ENCODE measurements around the gene LGALS1.

Gene LGALS1

DNA sequence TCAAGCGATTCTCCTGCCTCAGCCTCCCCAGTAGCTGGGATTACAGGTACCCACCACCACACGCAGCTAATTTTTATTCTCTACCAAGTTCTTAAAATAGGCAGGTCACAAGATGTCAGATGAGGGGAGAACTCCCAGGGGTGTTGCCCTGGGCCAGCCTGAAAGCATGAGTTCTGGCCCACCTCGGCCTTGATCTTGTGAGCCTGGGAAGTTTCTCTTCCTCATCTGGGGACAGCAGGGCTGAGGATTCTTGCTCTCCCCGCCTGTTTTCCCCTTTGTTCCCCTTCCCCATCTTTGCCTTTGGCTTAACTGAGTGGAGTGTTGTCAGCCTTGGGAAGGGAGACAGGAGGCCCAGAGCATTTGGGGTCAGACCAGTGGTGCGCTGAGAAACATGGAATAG lies 13.4 kb upstream of the LGALS1 start:
- DNase-seq (ENCODE audit: low read depth): no peak

- DNase-seq (ENCODE audit: low read depth): no peak
Observed at GRCh38 chr22:37663521-37664140, 11.8 kb upstream of the LGALS1 start.

GRCh38 chr22:37664249-37665101 lies 11.0 kb upstream of the LGALS1 start:
- no peak for DNase-seq (ENCODE audit: low read depth)

DNA sequence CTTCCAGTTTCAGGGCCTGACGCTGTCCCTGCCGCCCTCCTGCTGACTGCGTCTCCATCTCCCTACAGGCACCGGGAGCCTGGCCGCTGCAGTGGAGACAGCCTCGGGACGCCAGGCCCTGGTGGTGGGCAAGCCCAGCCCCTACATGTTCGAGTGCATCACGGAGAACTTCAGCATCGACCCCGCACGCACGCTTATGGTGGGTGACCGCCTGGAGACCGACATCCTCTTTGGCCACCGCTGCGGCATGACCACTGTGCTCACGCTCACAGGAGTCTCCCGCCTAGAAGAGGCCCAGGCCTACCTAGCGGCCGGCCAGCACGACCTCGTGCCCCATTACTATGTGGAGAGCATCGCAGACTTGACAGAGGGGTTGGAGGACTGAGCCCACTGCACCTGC lies 9.9 kb upstream of the LGALS1 start:
- DNase-seq (ENCODE audit: low read depth): no peak

DNA sequence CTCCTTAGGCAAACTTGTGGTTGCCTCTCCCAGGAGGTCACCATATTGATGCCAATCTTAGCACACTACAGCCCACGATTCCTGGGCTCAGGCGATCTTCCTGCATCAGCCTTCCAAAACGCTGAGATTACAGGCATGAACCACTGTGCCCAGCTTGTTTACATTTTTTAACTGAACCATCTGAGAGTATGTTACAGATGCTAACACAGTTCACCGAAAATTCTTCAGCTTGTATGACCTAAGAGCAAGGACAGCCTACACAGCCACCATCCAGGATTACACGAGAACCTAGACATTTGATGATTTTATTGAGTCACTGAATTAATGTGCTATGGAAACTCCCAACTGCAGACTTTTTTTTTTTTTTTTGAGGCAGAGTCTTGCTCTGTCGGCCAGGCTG lies 5.8 kb upstream of the LGALS1 start:
- DNase-seq (ENCODE audit: low read depth): no peak

GRCh38 chr22:37672206-37672919 lies 3.1 kb upstream of the LGALS1 start:
- DNase-seq (ENCODE audit: low read depth): no peak

GRCh38 chr22:37672920-37673455 lies 2.4 kb upstream of the LGALS1 start:
- no peak for DNase-seq (ENCODE audit: low read depth)

DNA sequence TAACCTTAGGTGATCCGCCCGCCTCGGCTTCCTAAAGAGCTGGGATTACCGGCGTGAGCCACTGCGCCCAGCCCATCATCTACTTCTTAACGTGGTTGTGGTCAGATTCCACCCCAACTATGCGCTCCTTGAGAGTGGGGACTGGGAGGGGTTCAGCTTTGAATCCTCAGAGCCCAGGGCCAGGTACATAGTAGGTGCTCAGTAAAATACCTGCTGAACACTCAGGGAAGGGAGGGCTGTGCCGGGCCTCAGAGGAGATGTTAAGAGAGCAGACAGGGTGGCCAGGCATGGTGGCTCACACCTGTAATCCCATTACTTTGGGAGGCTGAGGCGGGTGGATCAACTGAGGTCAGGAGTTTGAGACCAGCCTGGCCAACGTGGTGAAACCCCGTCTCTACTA lies 1.2 kb upstream of the LGALS1 start:
- DNase-seq (ENCODE audit: low read depth): no peak

- DNase-seq (ENCODE audit: low read depth): no peak
Observed at GRCh38 chr22:37675930-37676735, 697 bp downstream of the LGALS1 start.

DNA sequence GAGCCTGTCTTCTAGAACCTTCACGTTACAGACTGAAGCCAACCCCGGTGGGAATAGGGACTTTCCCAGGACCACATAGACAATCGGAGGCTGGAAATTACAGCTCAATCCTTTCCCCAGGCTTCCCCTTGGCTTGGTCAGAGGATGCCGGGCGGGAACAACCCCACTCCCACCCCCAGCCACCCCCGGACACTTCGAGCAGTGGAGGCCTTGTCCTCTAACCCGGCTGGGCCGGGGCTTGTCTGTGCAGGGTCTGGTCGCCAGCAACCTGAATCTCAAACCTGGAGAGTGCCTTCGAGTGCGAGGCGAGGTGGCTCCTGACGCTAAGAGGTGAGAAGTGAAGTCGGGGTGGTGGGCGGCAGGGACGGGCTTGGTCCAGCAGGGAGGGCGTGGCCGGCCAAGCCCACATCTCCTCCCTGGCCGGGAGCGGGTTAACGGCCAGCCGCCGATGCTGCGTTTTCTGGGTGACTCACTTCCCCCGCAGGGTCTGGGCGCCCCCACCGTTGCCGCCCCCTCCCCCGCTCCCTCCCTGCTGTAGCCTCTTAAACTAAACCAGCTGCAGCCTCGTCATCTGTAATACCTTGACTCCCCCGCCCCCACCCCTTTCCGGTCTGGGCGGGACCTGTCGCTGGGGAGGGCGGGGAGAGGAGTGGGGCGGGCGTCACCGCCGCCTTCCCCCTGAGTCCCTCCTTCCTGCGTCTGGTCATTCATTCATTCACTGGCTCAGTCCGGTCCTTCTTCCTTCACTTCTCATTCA lies 1.5 kb downstream of the LGALS1 start:
- DNase-seq (ENCODE audit: low read depth): no peak

GRCh38 chr22:37677493-37677974 lies 2.1 kb downstream of the LGALS1 start:
- no peak for DNase-seq (ENCODE audit: low read depth)

GRCh38 chr22:37678372-37678771 lies 2.9 kb downstream of the LGALS1 start:
- no peak for DNase-seq (ENCODE audit: low read depth)

DNA sequence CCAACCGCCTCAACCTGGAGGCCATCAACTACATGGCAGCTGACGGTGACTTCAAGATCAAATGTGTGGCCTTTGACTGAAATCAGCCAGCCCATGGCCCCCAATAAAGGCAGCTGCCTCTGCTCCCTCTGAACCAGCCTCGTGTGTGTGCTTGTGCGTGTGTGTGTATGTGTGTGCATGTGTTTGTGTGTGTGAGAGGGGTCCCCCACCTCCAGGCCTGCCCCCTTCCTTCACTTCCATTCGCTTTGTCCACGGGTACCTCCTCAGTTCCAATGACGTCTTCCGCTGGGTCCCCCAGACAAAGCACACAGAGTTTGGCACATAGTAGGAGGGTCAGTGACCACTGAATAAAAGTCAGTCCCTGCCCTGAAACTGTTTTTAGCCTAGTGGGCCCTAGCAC lies 4.2 kb downstream of the LGALS1 start:
- no peak for DNase-seq (ENCODE audit: low read depth)

DNA sequence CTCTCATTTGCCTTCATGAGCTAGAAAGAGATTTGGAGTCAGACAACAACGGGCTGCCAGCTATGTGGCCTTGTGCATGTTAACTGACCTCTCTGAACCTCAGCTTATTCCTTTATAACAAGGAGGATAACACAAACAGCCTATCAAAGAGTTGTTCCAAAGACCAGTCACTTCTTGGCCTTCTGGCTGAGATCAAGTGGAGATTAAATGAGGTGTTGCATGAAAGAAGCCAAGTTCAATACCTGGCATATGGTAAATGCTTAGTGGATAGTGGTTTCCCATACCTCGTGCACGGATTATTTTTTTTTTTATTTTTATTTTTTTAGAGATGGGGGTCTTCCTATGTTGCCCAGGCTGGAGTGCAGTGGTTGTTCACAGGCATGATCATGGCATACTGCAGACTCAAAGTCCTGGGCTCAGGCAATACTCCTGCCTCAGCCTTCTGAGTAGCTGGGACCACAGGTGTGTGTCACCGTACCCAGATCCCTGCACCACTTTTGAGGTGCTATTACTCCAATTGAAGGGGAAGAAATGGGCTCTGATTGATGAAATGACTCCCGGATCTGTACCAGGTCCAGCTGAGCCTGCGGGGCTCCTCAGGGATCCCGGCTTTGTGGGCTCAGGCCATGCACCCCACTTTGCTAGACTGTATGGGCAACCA lies 4.9 kb downstream of the LGALS1 start:
- no peak for DNase-seq (ENCODE audit: low read depth)

DNA sequence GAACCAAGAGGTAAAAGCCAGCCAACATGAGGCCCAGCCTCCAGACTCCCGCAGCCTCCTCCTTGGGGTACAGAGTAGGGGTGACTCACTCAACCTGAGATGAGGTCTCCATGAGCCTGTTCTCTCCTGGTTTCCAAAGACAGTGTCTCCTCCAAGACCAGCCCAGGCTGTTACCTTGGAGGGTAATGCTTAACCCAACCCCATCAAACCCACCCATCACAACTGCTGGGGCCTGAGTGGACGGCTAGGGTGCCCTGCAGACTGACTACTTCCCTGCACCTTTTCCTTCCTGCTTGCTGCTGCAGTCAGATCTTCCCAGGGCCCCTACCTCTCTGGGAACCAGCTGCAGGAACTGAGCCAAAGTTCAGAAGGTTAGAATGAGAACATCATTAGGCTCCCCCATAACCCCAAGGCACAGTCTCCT lies 5.6 kb downstream of the LGALS1 start:
- DNase-seq (ENCODE audit: low read depth): no peak

GRCh38 chr22:37681556-37682049 lies 6.2 kb downstream of the LGALS1 start:
- DNase-seq (ENCODE audit: low read depth): no peak

DNA sequence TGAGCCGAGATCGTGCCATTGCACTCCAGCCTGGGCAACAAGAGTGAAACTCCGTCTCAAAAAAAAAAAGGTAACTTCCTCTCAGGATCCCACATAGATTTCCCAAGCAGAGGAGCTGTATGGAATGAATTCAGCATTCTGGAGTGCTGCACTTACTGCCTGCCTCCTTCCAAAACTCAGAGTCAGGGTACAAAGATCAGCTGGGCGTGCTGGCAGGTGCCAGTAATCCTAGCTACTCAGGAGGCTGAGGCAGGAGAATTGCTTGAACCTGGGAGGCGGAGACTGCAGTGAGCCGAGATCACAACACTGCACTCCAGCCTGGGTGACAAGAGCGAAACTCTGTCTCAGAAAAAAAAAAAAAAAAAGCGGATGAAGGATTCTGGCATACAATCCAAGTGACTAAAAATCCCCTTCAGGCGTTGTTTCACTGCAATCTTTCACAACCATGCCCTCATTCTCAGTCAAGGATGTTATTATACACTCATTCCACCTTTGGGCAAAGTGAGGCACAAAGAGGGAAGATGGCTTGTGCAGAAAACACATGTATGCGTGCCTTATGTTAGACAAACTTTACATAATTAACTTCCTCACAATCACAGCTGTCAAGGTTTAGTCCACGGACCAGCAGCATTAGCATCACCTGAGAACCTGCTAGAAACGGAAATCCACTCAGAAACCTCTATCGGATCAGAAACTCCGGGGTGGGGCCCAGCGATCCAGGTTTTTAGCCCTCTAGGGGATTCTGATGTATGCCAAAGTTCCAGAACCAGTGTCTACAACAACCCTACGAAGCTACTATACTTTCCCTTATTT lies 9.6 kb downstream of the LGALS1 start:
- DNase-seq (ENCODE audit: low read depth): no peak

DNA sequence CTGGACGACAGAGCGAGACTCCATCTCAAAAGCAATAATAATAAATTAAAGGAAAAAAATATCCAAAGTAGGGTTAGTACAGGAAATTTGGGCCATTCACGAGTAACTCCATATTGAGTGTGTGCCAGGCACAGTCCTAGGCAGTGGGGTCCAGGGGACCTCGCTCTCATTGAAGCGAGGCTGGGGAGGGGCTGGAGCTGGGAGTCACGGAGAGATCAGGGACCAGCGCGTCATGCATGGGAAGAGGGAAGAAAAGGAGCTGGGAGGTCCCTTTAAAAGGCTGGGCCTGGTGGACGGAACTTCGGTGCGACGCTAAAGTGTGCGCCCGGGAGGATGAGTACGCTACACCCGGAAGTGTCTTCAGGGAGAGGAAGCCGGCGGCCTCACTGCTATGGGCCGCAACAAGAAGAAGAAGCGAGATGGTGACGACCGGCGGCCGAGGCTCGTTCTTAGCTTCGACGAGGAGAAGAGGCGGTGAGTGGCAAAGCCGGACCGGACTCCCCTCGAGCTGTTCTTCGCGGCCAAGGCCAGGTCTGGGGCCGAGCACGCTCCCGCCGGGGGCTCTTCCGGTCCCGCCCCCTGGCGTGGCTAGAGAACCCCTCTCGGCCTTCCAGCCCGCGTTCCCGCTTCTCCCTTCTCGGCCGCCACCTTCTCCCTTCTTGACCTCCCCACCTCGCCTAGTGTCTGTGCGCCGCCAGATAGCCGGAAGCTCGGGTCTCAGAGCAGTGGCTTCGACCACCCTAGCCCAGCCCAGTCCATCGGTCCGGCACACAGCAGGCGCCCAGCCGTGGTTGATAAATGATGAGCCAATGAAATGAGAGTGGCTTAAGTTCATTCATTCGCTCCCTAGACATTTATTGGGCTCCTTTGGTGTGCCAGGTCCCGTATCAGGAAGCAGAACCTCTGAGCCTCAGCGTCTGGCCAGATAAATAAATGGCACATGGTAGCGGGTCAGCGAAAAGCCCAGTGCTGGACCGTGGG lies 10.9 kb downstream of the LGALS1 start, which contains the start of gene NOL12:
NOL12 (plus strand) TSS at position 342 of the 981 bp plus-strand sequence; CDS start at position 392, 50 bp downstream.
- DNase-seq (ENCODE audit: low read depth): no peak
